GM18951 (cell line): ENCODE data around the gene UBE2D4.
"Not testable (repeated sequence)": the region's sequence is repeated elsewhere in the genome, so short reads cannot be mapped to it uniquely, and the experiment has no call there.

Experiments
- POLR2A ChIP-seq: IDR thresholded peaks from 4 replicates; pipeline ENCODE4 v1.6.1; 2011; ENCODE audit warnings: mild to moderate bottlenecking; ENCODE audit not compliant: insufficient read length, insufficient read depth; ENCODE audit errors: extremely low read depth
- in situ Hi-C: fragments of 300-500 bp; cut with MboI; formaldehyde crosslinking; loops from one replicate; pipeline ENCODE4 v1.12.0; 2022; ENCODE audit warnings: low sequenced_read_pairs, mixed read lengths, inconsistent platforms; ENCODE audit not compliant: unreplicated experiment

Gene UBE2D4

GRCh38 chr7:43895847-43896415 is 30.3 kb upstream of the UBE2D4 start:
- no peak for TF ChIP-seq POLR2A
- in situ Hi-C loops: no loop called here

GRCh38 chr7:43898571-43898970 is 27.7 kb upstream of the UBE2D4 start:
- in situ Hi-C loops: not testable (repeated sequence)

GRCh38 chr7:43902542-43903054 is 23.6 kb upstream of the UBE2D4 start:
- in situ Hi-C loops: no loop called here
- TF ChIP-seq POLR2A: no peak

- no peak for TF ChIP-seq POLR2A
- in situ Hi-C loops: no loop called here
Observed at GRCh38 chr7:43904533-43905208, 21.6 kb upstream of the UBE2D4 start.

GRCh38 chr7:43905209-43905946 is 20.9 kb upstream of the UBE2D4 start:
- no peak for TF ChIP-seq POLR2A
- in situ Hi-C loops: no loop called here

- in situ Hi-C loops: no loop called here
- TF ChIP-seq POLR2A: no peak
Observed at GRCh38 chr7:43905956-43906330, 20.3 kb upstream of the UBE2D4 start.

GRCh38 chr7:43906331-43907010 is 19.8 kb upstream of the UBE2D4 start, which contains the start of gene URGCP:
Gene URGCP, minus strand, starts transcription at chr7:43906596. Its CDS starts 21 bp downstream, at chr7:43906575.
- TF ChIP-seq POLR2A: peak; percentile 70
- in situ Hi-C loops: no loop called here

GRCh38 chr7:43914795-43915194 is 11.4 kb upstream of the UBE2D4 start:
- in situ Hi-C loops: no loop called here
- no peak for TF ChIP-seq POLR2A

- TF ChIP-seq POLR2A: no peak
- in situ Hi-C loops: no loop called here
Observed at GRCh38 chr7:43915907-43916306, 10.3 kb upstream of the UBE2D4 start.

GRCh38 chr7:43921423-43921822 is 4.8 kb upstream of the UBE2D4 start:
- in situ Hi-C loops: no loop called here
- TF ChIP-seq POLR2A: no peak

GRCh38 chr7:43922726-43923125 is 3.5 kb upstream of the UBE2D4 start:
- in situ Hi-C loops: no loop called here
- no peak for TF ChIP-seq POLR2A

- in situ Hi-C loops: no loop called here
- no peak for TF ChIP-seq POLR2A
Observed at GRCh38 chr7:43926798-43927123, 525 bp downstream of the UBE2D4 start.

- TF ChIP-seq POLR2A: no peak
- in situ Hi-C loops: no loop called here
Observed at GRCh38 chr7:43927810-43928209, 1.6 kb downstream of the UBE2D4 start.
